ENCODE measurements around the gene USP17L29. TPM values are rescaled to one million over a fixed set of nuclear protein-coding genes. Genes with fewer than 3 reads are reported as not detected.
"Not testable (repeated sequence)": the region's sequence is repeated elsewhere in the genome, so short reads cannot be mapped to it uniquely, and the experiment has no call there.

USP17L29 gene
- total RNA-seq, 4 donors from 2014 or later, result not detected

GRCh38 chr4:9381012-9381534, 27.6 kb downstream of the USP17L29 start:
- not testable (repeated sequence) for H3K27ac ChIP-seq, H3K36me3 ChIP-seq, H3K4me1 ChIP-seq, H3K27me3 ChIP-seq, H3K9me3 ChIP-seq
- peak in 1 of 2 donors; percentile 54 for TF ChIP-seq CTCF (IDR thresholded peaks at IDR 0.05)
- H3K4me3 ChIP-seq, result peak overlapping the region; percentile 42
- DNase-seq (ENCODE audit: low spot score in 2 of 2), result peak in 1 of 2 donors; percentile 56
- 32% methylated on average over 25 of the region's 36 CpGs for WGBS

GRCh38 chr4:9384126-9384525, 30.7 kb downstream of the USP17L29 start:
- TF ChIP-seq CTCF (IDR thresholded peaks at IDR 0.05) (no peak), POLR2A (IDR thresholded peaks at IDR 0.05) (no peak), EP300 (IDR thresholded peaks at IDR 0.05) (no peak), POLR2AphosphoS5 (IDR thresholded peaks at IDR 0.05) (no peak)
- DNase-seq (ENCODE audit: low spot score in 2 of 2), result no peak
- H3K9me3 ChIP-seq, result no peaks in the 10 kb centered on the region
- H3K4me3 ChIP-seq, result no peak overlapping the region
- H3K27ac ChIP-seq, result no peak overlapping the region
- 54% methylated on average over 1 of the region's 1 CpG for WGBS
- H3K36me3 ChIP-seq, result no peaks in the 10 kb centered on the region
- H3K27me3 ChIP-seq, result no peaks in the 10 kb centered on the region
- H3K4me1 ChIP-seq, result no peaks in the 10 kb centered on the region

- not testable (repeated sequence) for H3K9me3 ChIP-seq; H3K4me3 ChIP-seq; H3K27me3 ChIP-seq; DNase-seq (ENCODE audit: low spot score in 2 of 2); H3K4me1 ChIP-seq; H3K36me3 ChIP-seq; H3K27ac ChIP-seq
- WGBS, result 31% methylated on average over 2 of the region's 2 CpGs
Measured at GRCh38 chr4:9389001-9389400, 35.6 kb downstream of the USP17L29 start.

Other genes with a start within 250 kb of the USP17L29 start
- gene FAM90A26, start 183.2 kb upstream of the USP17L29 start, total RNA-seq, result not detected
- not detected for gene USP17L10, start 143.0 kb upstream of the USP17L29 start, total RNA-seq
- not detected for gene USP17L11, start 138.2 kb upstream of the USP17L29 start, total RNA-seq
- not detected for gene USP17L12, start 133.5 kb upstream of the USP17L29 start, total RNA-seq
- not detected for gene USP17L13, start 128.7 kb upstream of the USP17L29 start, total RNA-seq
- not detected for gene USP17L15, start 119.3 kb upstream of the USP17L29 start, total RNA-seq
- gene USP17L17, start 109.8 kb upstream of the USP17L29 start, total RNA-seq, result not detected
- gene USP17L18, start 105.0 kb upstream of the USP17L29 start, total RNA-seq, result not detected
- gene USP17L19, start 100.3 kb upstream of the USP17L29 start, total RNA-seq, result not detected
- not detected for gene USP17L20, start 95.5 kb upstream of the USP17L29 start, total RNA-seq
- not detected for gene USP17L21, start 90.8 kb upstream of the USP17L29 start, total RNA-seq
- gene USP17L22, start 86.0 kb upstream of the USP17L29 start, total RNA-seq, result not detected
- gene USP17L24, start 28.5 kb upstream of the USP17L29 start, total RNA-seq, result not detected
- not detected for gene USP17L25, start 23.7 kb upstream of the USP17L29 start, total RNA-seq
- gene USP17L26, start 19.0 kb upstream of the USP17L29 start, total RNA-seq, result not detected
- gene USP17L5, start 14.2 kb upstream of the USP17L29 start, total RNA-seq, result not detected
- not detected for gene USP17L27, start 9.5 kb upstream of the USP17L29 start, total RNA-seq
- not detected for gene USP17L28, start 4.7 kb upstream of the USP17L29 start, total RNA-seq
- not detected for gene USP17L30, start 9.5 kb downstream of the USP17L29 start, total RNA-seq
- gene DEFB131A, start 90.8 kb downstream of the USP17L29 start, total RNA-seq, result not detected

Measured in suprapubic skin (tissue), 4 donors.